Myometrial cell (primary cell): ENCODE data around the gene EXD1. TPM values are rescaled to one million over a fixed set of nuclear protein-coding genes. Genes with fewer than 3 reads are reported as not detected.

Source experiments
- total RNA-seq: library from RNA; depleted of rRNA; stranded (reverse); fragments of >200 nt; gene quantifications from 2 replicates; pipeline ENCODE4 v1.2.3, GENCODE V29; 2015

The EXD1 gene, protein sequence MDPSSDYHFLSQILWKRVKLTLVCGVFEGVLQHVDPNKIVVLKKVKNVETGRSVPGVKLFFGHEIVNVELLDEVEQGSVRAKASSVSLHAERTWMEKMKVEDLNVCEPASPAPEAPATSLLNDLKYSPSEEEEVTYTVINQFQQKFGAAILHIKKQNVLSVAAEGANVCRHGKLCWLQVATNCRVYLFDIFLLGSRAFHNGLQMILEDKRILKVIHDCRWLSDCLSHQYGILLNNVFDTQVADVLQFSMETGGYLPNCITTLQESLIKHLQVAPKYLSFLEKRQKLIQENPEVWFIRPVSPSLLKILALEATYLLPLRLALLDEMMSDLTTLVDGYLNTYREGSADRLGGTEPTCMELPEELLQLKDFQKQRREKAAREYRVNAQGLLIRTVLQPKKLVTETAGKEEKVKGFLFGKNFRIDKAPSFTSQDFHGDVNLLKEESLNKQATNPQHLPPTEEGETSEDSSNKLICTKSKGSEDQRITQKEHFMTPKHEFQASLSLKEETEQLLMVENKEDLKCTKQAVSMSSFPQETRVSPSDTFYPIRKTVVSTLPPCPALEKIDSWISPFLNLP
- total RNA-seq: not detected in 2 replicates

DNA sequence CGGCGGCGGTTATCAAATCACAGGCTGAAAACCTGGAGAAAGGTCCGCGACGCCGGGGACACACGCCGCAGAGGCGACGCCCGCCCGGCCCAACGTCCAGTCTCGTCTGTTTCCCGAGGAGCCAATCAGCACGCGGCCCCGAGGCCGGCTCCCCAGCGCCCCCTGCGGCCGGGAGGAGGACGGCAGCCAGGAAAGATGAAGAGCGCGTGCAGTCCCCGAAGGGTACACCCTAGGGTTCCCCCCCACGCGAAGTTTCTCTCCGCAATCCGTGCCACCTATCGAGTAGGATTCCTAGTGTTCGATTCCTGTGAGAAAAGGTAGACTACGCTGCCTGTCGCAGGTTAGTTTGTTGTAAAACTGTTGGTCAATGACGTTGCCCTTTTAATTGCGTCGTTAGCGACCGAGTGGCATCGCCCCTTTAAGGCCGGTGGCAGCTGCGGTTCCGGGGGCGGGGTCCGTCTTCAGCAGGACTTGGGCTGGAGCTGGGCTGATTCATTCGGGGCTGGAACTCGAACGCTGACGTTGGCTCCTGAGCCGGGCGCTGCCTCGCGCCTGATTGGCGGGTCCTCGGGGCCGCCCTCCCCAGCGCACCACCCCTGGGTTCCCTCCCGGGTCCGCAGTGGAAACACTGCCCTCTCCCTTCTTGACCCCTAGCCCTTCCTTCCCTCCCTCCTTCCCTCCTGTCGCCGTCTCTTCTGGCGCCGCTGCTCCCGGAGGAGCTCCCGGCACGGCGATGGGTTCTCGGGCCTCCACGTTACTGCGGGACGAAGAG is at the start of gene EXD1, which contains the start of gene CHP1:
EXD1 (minus strand) TSS at position 108 of the 772 bp plus-strand sequence. CDS start 4,182 bp downstream, outside the sequence.
CHP1 (plus strand) TSS at position 619 of the 772 bp plus-strand sequence; CDS start at position 734, 115 bp downstream.

Other genes with a start within 250 kb of the EXD1 start
- 12.7 and 18.3 TPM in 2 replicates for gene INO80, start 114.5 kb downstream of the EXD1 start, total RNA-seq
- gene CHP1, start 511 bp upstream of the EXD1 start, total RNA-seq: 145 and 162 TPM in 2 replicates
- 15.2 and 23.1 TPM in 2 replicates for gene OIP5, start 101.8 kb upstream of the EXD1 start, total RNA-seq
- 60.8 and 86.1 TPM in 2 replicates for gene NUSAP1, start 102.1 kb upstream of the EXD1 start, total RNA-seq
- 36.3 and 40.4 TPM in 2 replicates for gene NDUFAF1, start 171.7 kb upstream of the EXD1 start, total RNA-seq
- gene RTF1, start 186.3 kb upstream of the EXD1 start, total RNA-seq: 13.5 and 14.4 TPM in 2 replicates